Measurements from ENCODE around the gene CEPT1. TPM values are rescaled to one million over a fixed set of nuclear protein-coding genes. Genes with fewer than 3 reads are reported as not detected.

CEPT1 gene
- total RNA-seq, 1 experiment from 2014 or later, result 33.0 TPM

- no peak overlapping the region for H4K5ac ChIP-seq (ENCODE audit: insufficient read length, low read depth, low read length)
- no peak overlapping the region for H3K18ac ChIP-seq (ENCODE audit: insufficient read length, low read depth, low read length)
- no peak overlapping the region for H3K56ac ChIP-seq (ENCODE audit: insufficient read length, low read depth, low read length)
- Mint-ChIP-seq H3K27me3 (ENCODE audit: low read depth) (peaks cover 13% of the 10 kb centered on the region), H3K36me3 (ENCODE audit: insufficient read depth in 1 of 3, low read depth in 3 of 3) (peaks cover 0 to 2% (median 0%) of the 10 kb centered on the region in 3 experiments; a peak in 1 of 7 replicates), H3K9me3 (peaks cover 0 to 2% of the 10 kb centered on the region in 2 experiments; a peak in 1 of 5 replicates), H3K4me3 (no peak overlapping the region; a peak in 1 of 5 replicates), H3K4me1 (peaks cover 5 to 15% of the 10 kb centered on the region in 2 experiments), H3K27ac (no peak overlapping the region)
- no peak for DNase-seq
- no peak overlapping the region for H2BK20ac ChIP-seq (ENCODE audit: low read depth, low read length, poor library complexity, severe bottlenecking)
- H2AFZ ChIP-seq (ENCODE audit: low read length), result no peak overlapping the region
- H3K27me3 ChIP-seq (ENCODE audit: insufficient read depth, low read length), result no peaks in the 10 kb centered on the region
- H3K9ac ChIP-seq (ENCODE audit: extremely low read depth, insufficient read length, low read length), result no peak overlapping the region
- no peak overlapping the region for H2AK5ac ChIP-seq (ENCODE audit: insufficient read length, low read length)
- no peaks in the 10 kb centered on the region for H3K79me1 ChIP-seq (ENCODE audit: insufficient read depth, low read depth, low read length, poor library complexity, severe bottlenecking)
- no peak overlapping the region for H4K91ac ChIP-seq (ENCODE audit: insufficient read length, low read depth, low read length)
- H3K9me3 ChIP-seq (ENCODE audit: control insufficient read depth, low read depth, low read length), result no peaks in the 10 kb centered on the region
- H3K79me2 ChIP-seq (ENCODE audit: insufficient read depth, low read length), result no peaks in the 10 kb centered on the region
- H2BK120ac ChIP-seq (ENCODE audit: low read depth, low read length, poor library complexity, severe bottlenecking), result no peak overlapping the region
- H4K20me1 ChIP-seq (ENCODE audit: control insufficient read depth, insufficient read depth, insufficient read length), result no peaks in the 10 kb centered on the region
- no peak overlapping the region for H2BK12ac ChIP-seq (ENCODE audit: insufficient read length, low read depth, low read length)
- H3K14ac ChIP-seq (ENCODE audit: insufficient read depth, low read length), result no peak overlapping the region
- H3K4ac ChIP-seq (ENCODE audit: low read depth, low read length), result no peak overlapping the region
- no peaks in the 10 kb centered on the region for H3K4me1 ChIP-seq (ENCODE audit: insufficient read depth, low read length)
- no peak overlapping the region for H3K23ac ChIP-seq (ENCODE audit: insufficient read length, low read depth, low read length)
- no peak overlapping the region for H2BK5ac ChIP-seq (ENCODE audit: insufficient read length, low read length)
- peak; percentile 39; the same call in 2 of the 3 replicates for TF ChIP-seq CTCF (conservative IDR thresholded peaks at IDR 0.05)
- no peak overlapping the region for H3T11ph ChIP-seq (ENCODE audit: low read length)
- no peak overlapping the region for H3K4me2 ChIP-seq (ENCODE audit: insufficient read depth, insufficient read length, low read length)
- no peak overlapping the region for H2BK15ac ChIP-seq (ENCODE audit: low read depth, low read length)
- no peaks in the 10 kb centered on the region for H3K23me2 ChIP-seq (ENCODE audit: insufficient read length, low read depth, low read length, poor library complexity, severe bottlenecking)
- H3K27ac ChIP-seq (ENCODE audit: insufficient read length, low read depth, low read length), result no peak overlapping the region
- no peak overlapping the region for H4K8ac ChIP-seq (replicated peaks; ENCODE audit: insufficient read length, low read depth, low read length)
- WGBS (ENCODE audit: extremely low coverage, insufficient read length, low lambda C conversion rate), result no CpG with 5 or more reads among the region's 4 CpGs
These were observed 62.9 kb downstream of the CEPT1 start for GRCh38 chr1:111202707-111203623.

All from H9 (cell line).